Dedifferentiated amniotic fluid mesenchymal stem cell (primary cell): ENCODE measurements around the gene CCN6.

ENCODE experiments used
- DNase-seq: peaks from one replicate; pipeline ENCODE4 v3.0.0-alpha.2; 2016; ENCODE audit errors: extremely low spot score

The CCN6 gene

GRCh38 chr6:112117554-112117953 is 63.6 kb downstream of the CCN6 start:
- no peak for DNase-seq

GRCh38 chr6:112118034-112118433 is 64.1 kb downstream of the CCN6 start:
- DNase-seq = no peak
